Measurements from ENCODE around the gene NR2C2AP.
"Not testable (repeated sequence)": the region's sequence is repeated elsewhere in the genome, so short reads cannot be mapped to it uniquely, and the experiment has no call there.

NR2C2AP gene

GRCh38 chr19:19181488-19181998 lies 21.7 kb downstream of the NR2C2AP start:
- no peak for DNase-seq (ENCODE audit: low read depth)

- DNase-seq (ENCODE audit: low read depth) = no peak
Measured at GRCh38 chr19:19179548-19180441, 23.4 kb downstream of the NR2C2AP start.

- DNase-seq (ENCODE audit: low read depth) = no peak
Measured at GRCh38 chr19:19176950-19177349, 26.3 kb downstream of the NR2C2AP start.

GRCh38 chr19:19173243-19173642 lies 30.0 kb downstream of the NR2C2AP start:
- DNase-seq (ENCODE audit: low read depth) = not testable (repeated sequence)

GRCh38 chr19:19171821-19172532 lies 31.2 kb downstream of the NR2C2AP start:
- peak; percentile 17 for DNase-seq (ENCODE audit: low read depth)

- DNase-seq (ENCODE audit: low read depth) = no peak
Measured at GRCh38 chr19:19170873-19171672, 32.1 kb downstream of the NR2C2AP start.

- no peak for DNase-seq (ENCODE audit: low read depth)
Measured at GRCh38 chr19:19170053-19170872, 33.0 kb downstream of the NR2C2AP start, which contains the start of gene MEF2B. Gene MEF2B (minus strand): TSS chr19:19170263. CDS start chr19:19150735, 19,528 bp downstream.

- no peak for DNase-seq (ENCODE audit: low read depth)
Measured at GRCh38 chr19:19169236-19170052, 33.8 kb downstream of the NR2C2AP start.

- DNase-seq (ENCODE audit: low read depth) = no peak
Measured at GRCh38 chr19:19167612-19168011, 35.6 kb downstream of the NR2C2AP start.

GRCh38 chr19:19165396-19165795 lies 37.8 kb downstream of the NR2C2AP start:
- no peak for DNase-seq (ENCODE audit: low read depth)

GRCh38 chr19:19162495-19162894 lies 40.7 kb downstream of the NR2C2AP start:
- DNase-seq (ENCODE audit: low read depth) = no peak

- no peak for DNase-seq (ENCODE audit: low read depth)
Measured at GRCh38 chr19:19160461-19161035, 42.7 kb downstream of the NR2C2AP start.

GRCh38 chr19:19159534-19159933 lies 43.7 kb downstream of the NR2C2AP start:
- DNase-seq (ENCODE audit: low read depth) = no peak

GRCh38 chr19:19157808-19158207 lies 45.4 kb downstream of the NR2C2AP start:
- DNase-seq (ENCODE audit: low read depth) = no peak

GRCh38 chr19:19155495-19156219 lies 47.6 kb downstream of the NR2C2AP start:
- DNase-seq (ENCODE audit: low read depth) = no peak

- no peak for DNase-seq (ENCODE audit: low read depth)
Measured at GRCh38 chr19:19154768-19155494, 48.3 kb downstream of the NR2C2AP start.

GRCh38 chr19:19152668-19153384 lies 50.4 kb downstream of the NR2C2AP start:
- no peak for DNase-seq (ENCODE audit: low read depth)

- no peak for DNase-seq (ENCODE audit: low read depth)
Measured at GRCh38 chr19:19151418-19151817, 51.8 kb downstream of the NR2C2AP start.

Data from stromal cell of bone marrow (primary cell).